Measurements from ENCODE around the gene FMNL1. TPM values are rescaled to one million over a fixed set of nuclear protein-coding genes. Genes with fewer than 3 reads are reported as not detected.

The FMNL1 gene
- total RNA-seq, 1 donor from 2014 or later, result 469 TPM

Other genes starting within 250 kb of the FMNL1 start
- gene DCAKD, start 170.3 kb upstream of the FMNL1 start, total RNA-seq, result 30.0 and 31.0 TPM in 2 replicates
- gene NMT1, start 160.6 kb upstream of the FMNL1 start, total RNA-seq, result 165 and 173 TPM in 2 replicates
- 4.0 and 4.4 TPM in 2 replicates for gene PLCD3, start 89.4 kb upstream of the FMNL1 start, total RNA-seq
- 12.8 and 15.9 TPM in 2 replicates for gene ACBD4, start 86.2 kb upstream of the FMNL1 start, total RNA-seq
- 46.4 and 48.1 TPM in 2 replicates for gene HEXIM1, start 73.4 kb upstream of the FMNL1 start, total RNA-seq
- gene HEXIM2, start 60.0 kb upstream of the FMNL1 start, total RNA-seq, result 7.5 and 7.8 TPM in 2 replicates
- 0.37 and 0.67 TPM in 2 replicates for gene SPATA32, start 40.2 kb downstream of the FMNL1 start, total RNA-seq
- gene MAP3K14, start 95.1 kb downstream of the FMNL1 start, total RNA-seq, result 45.6 and 49.5 TPM in 2 replicates
- 50.7 and 58.0 TPM in 2 replicates for gene ARHGAP27, start 211.0 kb downstream of the FMNL1 start, total RNA-seq

Data from activated T-helper 2 cell treated with anti-CD3 and anti-CD28 coated beads, Interferon-gamma antibody, Interleukin-2, Interleukin-4, amounts not matched to agents 10 μg/mL and 5 μg/mL and 100 μg/mL, durations not matched to agents 14 hours and 24 hours and 36 hours (primary cell).